Lower lobe of right lung (tissue), 2 donors: ENCODE data around the gene SLC17A9. TPM values are rescaled to one million over a fixed set of nuclear protein-coding genes. Genes with fewer than 3 reads are reported as not detected.

Source experiments
- ATAC-seq, 2 donors: fragments of 200-7000 bp; cut with Tn5 transposase; one replicate each; pipeline ENCODE4 v1.9.1; 2020 to 2022; ENCODE audit warnings: mild to moderate bottlenecking in 2 of 2, moderate library complexity in 2 of 2
- DNase-seq: peaks from one replicate; pipeline ENCODE4 v3.0.0-alpha.2; 2020
- H3K27ac ChIP-seq: fragments of 200-600 bp; one replicate; pipeline ENCODE4 v1.8.0; 2022
- H3K27me3 ChIP-seq: fragments of 200-600 bp; one replicate; pipeline ENCODE4 v1.8.0; 2022; ENCODE audit warnings: low read depth
- H3K36me3 ChIP-seq: fragments of 200-600 bp; one replicate; pipeline ENCODE4 v1.8.0; 2022; ENCODE audit warnings: mild to moderate bottlenecking
- H3K4me1 ChIP-seq: fragments of 200-600 bp; one replicate; pipeline ENCODE4 v1.8.0; 2022
- H3K4me3 ChIP-seq: fragments of 200-600 bp; one replicate; pipeline ENCODE4 v1.8.0; 2022; ENCODE audit warnings: mild to moderate bottlenecking
- H3K9me3 ChIP-seq: fragments of 200-600 bp; one replicate; pipeline ENCODE4 v1.8.0; 2022
- intact Hi-C: fragments of 100-400 bp; cut with DNase I; formaldehyde crosslinking; loops from one replicate; pipeline ENCODE4 v1.11.0; 2022
- total RNA-seq: library from RNA; stranded (reverse); fragmentation: NEBNext Ultra II Directional; extraction: Animal tissue kit (Norgen Biotek cat#: 25700); gene quantifications from one replicate; pipeline ENCODE4 v1.2.1, GENCODE V29; 2021
- TF ChIP-seq, protein P1 (sequence below): fragments of 200-600 bp; IDR thresholded peaks from one replicate; pipeline ENCODE4 v1.8.0; 2022; ENCODE audit warnings: antibody characterized with exemption, mild to moderate bottlenecking
- donor health status: DM: no; HTN: yes; CAD: no; lungs with severe emphysema.

The SLC17A9 gene
- total RNA-seq, 1 donor from 2014 or later, result 10.4 TPM

DNA sequence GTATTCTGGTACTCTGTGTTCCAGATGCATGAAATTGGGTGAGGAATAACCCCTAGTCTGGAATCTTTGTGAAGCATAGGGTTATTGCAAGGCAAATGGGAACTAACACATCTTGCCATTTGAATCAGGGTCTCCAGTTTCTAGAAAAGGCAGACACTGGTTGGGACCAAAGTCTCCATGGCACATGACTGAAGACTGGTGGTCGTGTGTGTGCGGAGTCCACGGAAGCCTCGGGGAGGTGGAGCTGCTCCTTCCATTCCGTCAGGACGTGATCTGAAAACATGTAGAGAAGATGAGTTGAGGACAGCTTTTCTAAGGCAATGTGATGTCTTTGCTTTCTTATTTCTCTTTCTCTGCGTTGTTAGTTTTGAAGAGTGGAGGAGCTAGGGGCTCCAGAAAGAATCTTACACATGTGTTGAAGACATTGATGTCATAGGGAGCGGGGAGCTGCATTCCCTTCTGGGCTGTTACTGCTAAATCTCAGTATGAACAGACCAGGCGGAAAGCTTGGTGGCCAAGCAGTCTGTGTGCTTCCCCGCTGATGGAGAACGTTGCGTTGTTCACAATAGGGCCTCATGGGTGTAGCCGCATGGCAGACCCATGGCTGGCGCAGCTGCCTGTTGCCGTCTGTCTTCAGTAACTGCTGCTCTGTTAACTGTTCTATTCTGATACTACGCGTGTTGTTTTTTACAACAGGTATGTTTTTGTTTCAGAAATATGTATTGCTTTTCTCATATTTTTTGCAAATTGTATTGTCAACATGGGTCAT is 4.8 kb upstream of the SLC17A9 start:
- TF ChIP-seq, protein P1, sequence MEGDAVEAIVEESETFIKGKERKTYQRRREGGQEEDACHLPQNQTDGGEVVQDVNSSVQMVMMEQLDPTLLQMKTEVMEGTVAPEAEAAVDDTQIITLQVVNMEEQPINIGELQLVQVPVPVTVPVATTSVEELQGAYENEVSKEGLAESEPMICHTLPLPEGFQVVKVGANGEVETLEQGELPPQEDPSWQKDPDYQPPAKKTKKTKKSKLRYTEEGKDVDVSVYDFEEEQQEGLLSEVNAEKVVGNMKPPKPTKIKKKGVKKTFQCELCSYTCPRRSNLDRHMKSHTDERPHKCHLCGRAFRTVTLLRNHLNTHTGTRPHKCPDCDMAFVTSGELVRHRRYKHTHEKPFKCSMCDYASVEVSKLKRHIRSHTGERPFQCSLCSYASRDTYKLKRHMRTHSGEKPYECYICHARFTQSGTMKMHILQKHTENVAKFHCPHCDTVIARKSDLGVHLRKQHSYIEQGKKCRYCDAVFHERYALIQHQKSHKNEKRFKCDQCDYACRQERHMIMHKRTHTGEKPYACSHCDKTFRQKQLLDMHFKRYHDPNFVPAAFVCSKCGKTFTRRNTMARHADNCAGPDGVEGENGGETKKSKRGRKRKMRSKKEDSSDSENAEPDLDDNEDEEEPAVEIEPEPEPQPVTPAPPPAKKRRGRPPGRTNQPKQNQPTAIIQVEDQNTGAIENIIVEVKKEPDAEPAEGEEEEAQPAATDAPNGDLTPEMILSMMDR, result no peak
- Histone ChIP-seq H3K4me3 (no peak overlapping the region), H3K36me3 (peaks cover 75% of the 10 kb centered on the region), H3K27me3 (no peaks in the 10 kb centered on the region), H3K27ac (no peak overlapping the region), H3K4me1 (peaks cover 10% of the 10 kb centered on the region), H3K9me3 (no peaks in the 10 kb centered on the region)
- DNase-seq (no peak), ATAC-seq (no peak)
- intact Hi-C loops, result no loop called here

DNA sequence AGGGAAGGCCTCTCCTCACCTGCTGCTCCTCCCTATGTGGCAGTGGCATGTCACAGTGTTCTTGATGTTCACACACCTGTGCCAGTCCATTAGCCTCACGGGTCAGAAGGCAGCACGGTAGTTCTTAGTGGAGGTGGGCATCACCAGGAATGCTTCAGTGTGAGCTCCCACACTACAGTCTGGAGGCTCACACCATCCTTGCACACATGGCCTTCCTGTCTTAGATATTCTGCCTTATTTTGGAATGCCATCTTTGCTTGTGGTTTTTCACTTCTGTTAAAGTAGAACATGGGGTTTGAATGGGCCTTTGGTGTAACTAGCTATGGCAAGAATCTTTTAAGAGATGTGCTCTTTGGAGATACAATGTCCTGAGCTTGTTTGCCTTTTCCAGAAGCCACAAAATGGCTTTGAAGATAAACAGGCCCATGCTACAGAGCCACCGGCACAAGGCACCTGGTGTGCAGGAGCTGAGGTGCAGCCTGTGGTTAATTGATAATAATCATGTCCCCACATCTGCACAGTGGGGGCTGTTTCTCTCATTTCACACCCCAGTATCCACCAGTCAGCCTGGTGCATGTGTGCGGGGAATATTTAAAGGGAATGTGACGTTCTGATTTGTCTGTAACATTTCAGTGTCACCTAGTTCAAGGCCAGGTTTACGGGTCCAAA is 3.2 kb upstream of the SLC17A9 start:
- DNase-seq, result peak; percentile 6
- H3K4me1 ChIP-seq, result peaks cover 26% of the 10 kb centered on the region
- no peaks in the 10 kb centered on the region for H3K27me3 ChIP-seq
- no peaks in the 10 kb centered on the region for H3K9me3 ChIP-seq
- ATAC-seq, result no peak
- TF ChIP-seq, protein P1, result no peak
- H3K4me3 ChIP-seq, result no peak overlapping the region
- intact Hi-C loops, result no loop called here
- H3K36me3 ChIP-seq, result peaks cover 60% of the 10 kb centered on the region
- H3K27ac ChIP-seq, result no peak overlapping the region

DNA sequence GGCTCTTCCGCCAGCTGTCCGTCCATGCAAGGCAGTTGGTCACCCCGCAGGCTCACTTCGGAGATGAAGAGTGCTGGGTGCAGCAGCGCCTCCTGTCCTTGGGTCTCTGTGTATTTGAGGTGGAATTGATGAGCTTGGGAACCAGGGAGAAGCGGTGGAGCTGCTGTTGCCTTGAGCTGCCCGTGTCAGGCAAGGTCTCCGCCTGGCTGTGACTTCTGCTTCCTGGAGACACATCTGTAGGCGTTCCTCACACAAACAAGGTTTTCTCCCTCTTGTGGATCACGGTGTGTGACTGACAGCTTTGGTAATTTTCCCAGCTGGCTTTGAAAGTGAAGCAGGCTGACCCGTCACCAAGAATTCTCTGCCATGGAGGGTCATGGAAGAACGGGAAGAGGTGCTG is 2.5 kb upstream of the SLC17A9 start:
- Histone ChIP-seq H3K9me3 (no peaks in the 10 kb centered on the region), H3K4me3 (no peak overlapping the region), H3K4me1 (peaks cover 30% of the 10 kb centered on the region), H3K27me3 (no peaks in the 10 kb centered on the region), H3K36me3 (peaks cover 53% of the 10 kb centered on the region), H3K27ac (no peak overlapping the region)
- DNase-seq (peak; percentile 38), ATAC-seq (no peak)
- intact Hi-C loops, result no loop called here
- TF ChIP-seq, protein P1, result no peak

DNA sequence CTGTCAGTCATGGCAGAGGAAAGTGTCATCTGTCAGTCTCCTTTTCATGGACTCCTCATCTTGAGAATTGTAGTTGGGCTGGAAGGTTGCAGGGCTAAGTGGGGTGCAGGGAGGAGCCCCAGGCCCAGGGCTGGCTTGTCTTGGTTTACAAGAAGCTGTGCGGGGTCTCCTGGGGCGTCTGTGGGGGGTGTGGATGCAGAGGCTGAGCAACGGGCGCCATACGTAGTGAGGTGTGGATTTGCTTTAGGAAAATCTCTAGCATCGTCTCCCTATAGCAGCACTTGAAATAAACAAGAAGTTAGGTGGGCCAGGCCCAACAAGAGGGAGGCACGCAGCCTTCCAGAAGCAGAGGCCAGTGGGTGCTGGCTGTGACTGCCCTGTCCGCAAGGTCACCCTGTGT is 1.8 kb upstream of the SLC17A9 start:
- Histone ChIP-seq H3K27me3 (no peaks in the 10 kb centered on the region), H3K4me3 (no peak overlapping the region), H3K27ac (no peak overlapping the region), H3K9me3 (no peaks in the 10 kb centered on the region), H3K36me3 (peaks cover 45% of the 10 kb centered on the region), H3K4me1 (peaks cover 30% of the 10 kb centered on the region)
- TF ChIP-seq, protein P1, result no peak
- intact Hi-C loops, result no loop called here
- peak; percentile 36 for DNase-seq
- ATAC-seq, result no peak

DNA sequence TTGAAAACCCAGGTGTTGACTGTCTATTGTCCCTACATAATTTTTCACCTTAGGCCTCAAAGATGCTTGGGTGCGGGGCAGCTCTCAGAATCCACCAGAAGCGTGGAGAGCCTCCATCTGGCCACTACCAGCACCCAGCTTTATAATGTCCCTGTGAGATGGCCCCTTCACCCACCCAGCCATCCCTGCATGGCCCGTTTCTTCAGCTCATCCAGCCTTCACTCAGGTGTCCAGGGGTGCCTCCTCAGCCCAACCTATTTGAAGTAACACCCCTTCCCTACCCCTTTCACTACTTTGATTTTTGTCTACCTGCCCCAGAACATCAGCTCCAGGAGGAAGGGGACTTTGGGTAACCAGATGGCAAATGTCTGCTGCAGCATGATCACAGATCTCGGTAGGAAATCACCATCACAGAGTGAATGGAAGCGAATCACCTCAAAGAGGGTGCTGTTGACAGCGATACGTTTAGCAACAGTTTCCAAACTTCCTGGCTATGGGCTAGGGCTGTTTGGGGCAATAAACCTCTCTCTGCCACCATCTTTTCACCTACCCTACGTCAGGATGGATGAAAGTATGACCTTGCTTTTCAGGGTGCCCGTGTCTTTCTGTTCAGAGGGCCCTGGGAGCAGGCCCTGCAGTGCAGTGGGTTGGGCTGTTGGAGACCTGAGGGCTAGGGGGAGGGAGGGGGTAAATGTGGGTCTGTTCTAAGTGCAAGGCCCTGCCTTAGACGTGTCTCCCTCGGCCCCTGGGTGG is 1.2 kb upstream of the SLC17A9 start:
- Histone ChIP-seq H3K27ac (no peak overlapping the region), H3K36me3 (peaks cover 39% of the 10 kb centered on the region), H3K4me1 (peaks cover 30% of the 10 kb centered on the region), H3K27me3 (no peaks in the 10 kb centered on the region), H3K9me3 (no peaks in the 10 kb centered on the region), H3K4me3 (no peak overlapping the region)
- ATAC-seq (no peak), DNase-seq (peak; percentile 15)
- TF ChIP-seq, protein P1, result no peak
- intact Hi-C loops, result no loop called here
